HG02763 (cell line): ENCODE measurements around the gene PLXNA2.

Experiments used
- ATAC-seq: cut with Tn5 transposase; IDR thresholded peaks from one replicate; pipeline ENCODE4 v1.9.1; 2021; ENCODE audit warnings: mild to moderate bottlenecking, moderate library complexity; ENCODE audit not compliant: unreplicated experiment

PLXNA2 gene

GRCh38 chr1:208225954-208226937 is 17.9 kb downstream of the PLXNA2 start:
- ATAC-seq: no peak

- no peak for ATAC-seq
Measured at GRCh38 chr1:208224192-208224713, 19.9 kb downstream of the PLXNA2 start.

GRCh38 chr1:208223136-208223535 is 21.0 kb downstream of the PLXNA2 start:
- no peak for ATAC-seq

GRCh38 chr1:208222376-208223126 is 21.6 kb downstream of the PLXNA2 start:
- ATAC-seq: no peak

- ATAC-seq: no peak
Measured at GRCh38 chr1:208221291-208221622, 22.9 kb downstream of the PLXNA2 start.

- no peak for ATAC-seq
Measured at GRCh38 chr1:208219659-208220282, 24.4 kb downstream of the PLXNA2 start.

GRCh38 chr1:208219098-208219658 is 25.0 kb downstream of the PLXNA2 start:
- ATAC-seq: no peak

- ATAC-seq: no peak
Measured at GRCh38 chr1:208218237-208219097, 25.7 kb downstream of the PLXNA2 start.

GRCh38 chr1:208217781-208218180 is 26.4 kb downstream of the PLXNA2 start:
- no peak for ATAC-seq

GRCh38 chr1:208216806-208217205 is 27.4 kb downstream of the PLXNA2 start:
- ATAC-seq: no peak

GRCh38 chr1:208216062-208216461 is 28.1 kb downstream of the PLXNA2 start:
- no peak for ATAC-seq

GRCh38 chr1:208215393-208215792 is 28.8 kb downstream of the PLXNA2 start:
- no peak for ATAC-seq

GRCh38 chr1:208213786-208214185 is 30.4 kb downstream of the PLXNA2 start:
- no peak for ATAC-seq

GRCh38 chr1:208212893-208213292 is 31.3 kb downstream of the PLXNA2 start:
- no peak for ATAC-seq

- ATAC-seq: no peak
Measured at GRCh38 chr1:208211921-208212843, 32.0 kb downstream of the PLXNA2 start.

- no peak for ATAC-seq
Measured at GRCh38 chr1:208209896-208210589, 34.1 kb downstream of the PLXNA2 start.

GRCh38 chr1:208209286-208209685 is 34.9 kb downstream of the PLXNA2 start:
- ATAC-seq: no peak

- ATAC-seq: no peak
Measured at GRCh38 chr1:208208132-208208487, 36.1 kb downstream of the PLXNA2 start.
